Activated T-cell treated with anti-CD3 and anti-CD28 coated beads, Interleukin-2, amount 50 U/mL, for 1 hour (primary cell): Measurements from ENCODE around the gene KANSL1.
"Not testable (repeated sequence)": the region's sequence is repeated elsewhere in the genome, so short reads cannot be mapped to it uniquely, and the experiment has no call there.

Experiments used
- DNase-seq: peaks from one replicate; pipeline ENCODE4 v3.0.0-alpha.2; 2020

KANSL1 gene

DNA sequence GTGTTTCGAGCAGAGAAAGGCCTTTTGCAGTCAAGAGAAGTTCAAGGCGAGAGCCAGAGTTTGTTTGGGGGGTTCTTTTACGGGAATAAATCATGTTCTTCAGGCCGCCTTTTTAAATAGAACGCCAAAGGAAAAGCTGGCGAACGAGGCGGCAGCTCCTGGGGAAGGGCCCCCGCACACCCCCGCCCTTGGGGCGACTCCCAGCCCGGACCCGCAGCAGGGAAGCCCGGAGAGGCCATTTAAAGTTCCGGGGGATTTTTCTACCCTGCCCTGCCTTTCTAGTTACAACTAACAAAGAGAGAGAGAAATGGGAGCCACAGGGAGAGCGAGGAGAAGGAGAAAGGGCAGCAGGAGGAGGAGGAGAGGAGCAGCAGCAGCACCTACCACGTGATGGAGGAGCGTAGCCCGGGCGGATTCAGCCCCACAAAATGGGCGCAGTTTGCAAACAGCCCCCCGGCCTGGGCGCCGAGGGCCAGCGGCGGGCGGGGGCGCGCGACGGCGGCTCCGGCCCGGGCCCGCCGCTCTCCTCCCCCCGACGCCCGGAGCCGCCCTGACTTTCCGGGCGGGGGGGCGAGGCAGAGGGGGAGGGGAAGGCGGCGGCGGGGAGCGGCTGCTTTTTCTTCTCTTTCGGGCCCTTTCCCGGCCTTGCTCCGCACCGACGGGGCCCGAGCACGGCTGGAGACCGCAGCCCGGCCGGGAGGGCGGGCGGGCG lies 634 bp downstream of the KANSL1 start:
- no peak for DNase-seq

DNA sequence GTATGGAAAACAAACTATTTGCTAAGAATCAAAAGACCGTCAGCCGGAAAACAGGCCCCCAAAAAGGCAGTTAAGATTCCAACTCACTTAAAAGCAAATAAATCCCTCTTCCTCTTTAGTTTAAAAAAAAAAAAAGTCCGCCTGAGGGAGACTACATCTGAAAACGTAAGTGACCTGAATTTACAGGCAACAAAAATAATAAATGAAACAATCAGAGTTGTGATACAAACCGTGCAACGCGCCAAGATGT lies 1.1 kb downstream of the KANSL1 start:
- DNase-seq, result no peak

DNA sequence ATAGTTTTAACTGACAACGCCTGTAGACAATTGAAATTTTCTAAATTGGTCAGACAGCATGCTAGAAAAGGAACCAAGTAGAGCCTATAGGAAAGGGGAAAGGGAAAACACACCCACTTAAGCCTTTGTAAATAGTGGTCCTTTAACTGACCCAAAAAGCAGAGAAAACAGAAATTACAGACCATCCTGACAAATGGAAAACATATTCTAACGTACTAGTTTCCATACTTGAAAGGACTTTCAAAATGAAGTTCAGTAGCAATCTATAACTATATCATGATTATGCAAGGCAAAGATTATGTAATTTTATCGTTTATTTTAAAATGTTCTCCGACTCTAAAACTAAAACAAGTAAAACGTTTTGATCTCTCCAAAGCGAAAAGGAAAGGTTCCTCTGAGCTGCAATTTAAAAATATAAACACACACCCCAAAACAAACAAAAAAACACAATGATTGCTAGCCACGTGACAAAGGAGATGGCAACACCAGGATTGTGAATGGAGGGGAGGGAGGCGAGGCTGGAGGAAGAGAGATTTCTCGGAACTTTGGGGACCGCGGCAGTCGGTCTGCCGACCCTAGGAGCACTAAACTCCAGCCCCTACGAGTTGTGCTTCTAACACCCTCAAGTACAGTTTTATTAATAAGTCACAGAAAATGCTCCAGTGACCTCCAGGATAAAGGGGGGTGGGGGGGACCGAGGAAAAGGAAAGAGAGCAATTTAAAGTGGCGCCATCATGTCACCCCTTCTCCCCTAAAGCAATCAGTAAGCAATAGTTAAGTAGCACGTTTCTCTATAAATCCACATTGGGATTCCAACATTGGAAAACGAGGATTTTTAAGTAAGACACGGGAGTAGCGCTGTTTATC lies 1.7 kb downstream of the KANSL1 start:
- DNase-seq, result no peak

DNA sequence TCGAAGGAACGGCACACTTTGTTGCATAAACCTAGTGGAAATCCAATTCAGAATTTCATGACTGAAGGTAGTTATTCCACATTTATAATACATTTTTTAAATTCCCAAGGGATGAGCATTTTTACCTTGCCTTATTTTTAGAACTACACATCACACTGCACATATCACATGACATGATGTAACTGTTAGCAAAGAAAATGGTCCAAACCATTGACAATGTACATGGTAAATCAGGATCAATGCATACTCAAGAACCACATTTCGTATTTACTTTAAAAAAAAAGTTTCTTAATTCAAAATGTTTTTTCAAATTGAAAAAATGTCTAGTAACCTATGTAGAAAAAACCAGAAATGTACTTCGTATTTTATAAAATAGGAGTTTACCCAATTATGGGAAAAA lies 2.5 kb downstream of the KANSL1 start:
- no peak for DNase-seq

DNA sequence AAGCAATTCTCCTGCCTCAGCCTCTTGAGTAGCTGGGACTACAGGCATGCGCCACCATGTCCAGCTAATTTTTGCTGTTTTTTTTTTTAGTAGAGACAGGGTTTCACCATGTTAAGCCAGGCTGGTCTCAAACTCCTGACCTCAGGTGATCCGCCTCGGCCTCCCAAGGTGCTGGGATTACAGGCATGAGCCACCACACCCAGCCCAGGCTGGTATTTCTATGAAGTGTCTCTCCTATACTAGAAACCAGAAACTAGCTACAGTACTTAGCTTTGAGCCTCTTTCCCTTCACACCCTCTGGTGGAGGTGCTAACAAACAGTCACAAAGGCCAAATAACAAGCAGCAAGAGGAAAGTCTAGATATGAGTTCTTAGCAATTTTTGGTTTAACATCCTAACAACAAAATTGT lies 6.4 kb downstream of the KANSL1 start:
- not testable (repeated sequence) for DNase-seq

DNA sequence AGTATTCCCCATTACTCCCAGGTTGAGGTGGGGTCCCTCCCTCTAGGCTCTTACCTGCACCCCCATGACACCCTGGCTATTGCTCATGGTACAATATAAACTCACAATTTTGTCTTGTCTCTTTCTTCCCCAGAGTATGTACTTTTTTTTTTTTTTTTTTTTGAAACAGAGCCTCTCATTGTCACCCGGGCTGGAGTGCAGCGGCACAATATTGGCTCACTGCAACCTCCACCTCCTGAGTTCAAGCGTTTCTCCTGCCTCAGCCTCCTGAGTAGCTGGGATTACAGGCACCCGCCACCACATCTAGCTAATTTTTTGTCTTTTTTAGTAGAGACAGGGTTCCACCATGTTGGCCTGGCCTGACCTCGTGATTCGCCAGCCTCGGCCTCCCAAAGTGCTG lies 8.5 kb downstream of the KANSL1 start:
- no peak for DNase-seq

DNA sequence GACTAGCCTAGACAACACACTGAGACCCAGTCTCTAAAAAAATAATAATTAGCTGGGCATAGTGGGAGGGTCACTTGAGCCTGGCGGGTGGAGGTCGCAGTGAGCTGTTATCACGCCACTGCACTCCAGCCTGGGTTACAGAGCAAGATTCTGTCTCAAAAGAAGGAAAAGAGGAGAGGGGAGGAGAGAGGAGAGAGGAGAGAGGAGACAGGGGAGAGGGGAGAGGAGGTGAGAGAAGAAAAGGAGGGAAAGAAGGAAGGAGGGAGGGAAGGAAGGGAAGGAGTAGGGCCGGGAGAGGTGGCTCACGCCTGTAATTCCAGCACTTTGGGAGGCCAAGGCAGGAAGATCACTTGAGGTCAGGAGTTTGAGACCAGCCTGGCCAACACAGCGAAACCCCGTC lies 9.8 kb downstream of the KANSL1 start:
- DNase-seq, result not testable (repeated sequence)

DNA sequence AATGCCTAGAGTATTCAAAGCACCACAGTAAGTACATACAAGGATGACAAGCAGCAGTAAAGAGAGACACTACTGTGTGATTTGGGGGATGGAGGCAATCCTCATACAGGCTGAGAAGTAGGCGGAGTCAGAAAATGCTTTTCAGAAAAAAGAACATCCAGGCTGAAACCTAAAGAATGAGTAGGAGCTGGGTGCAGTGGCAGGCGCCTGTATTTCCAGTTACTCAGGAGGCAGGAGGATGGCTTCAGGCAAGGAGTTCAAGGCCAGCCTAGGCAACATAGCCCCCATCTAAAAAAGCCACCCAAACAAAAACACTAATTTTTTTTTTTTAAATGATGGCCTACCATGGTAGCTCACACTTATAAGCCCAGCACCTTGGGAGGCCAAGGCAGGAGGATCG lies 10.3 kb downstream of the KANSL1 start:
- DNase-seq, result no peak

DNA sequence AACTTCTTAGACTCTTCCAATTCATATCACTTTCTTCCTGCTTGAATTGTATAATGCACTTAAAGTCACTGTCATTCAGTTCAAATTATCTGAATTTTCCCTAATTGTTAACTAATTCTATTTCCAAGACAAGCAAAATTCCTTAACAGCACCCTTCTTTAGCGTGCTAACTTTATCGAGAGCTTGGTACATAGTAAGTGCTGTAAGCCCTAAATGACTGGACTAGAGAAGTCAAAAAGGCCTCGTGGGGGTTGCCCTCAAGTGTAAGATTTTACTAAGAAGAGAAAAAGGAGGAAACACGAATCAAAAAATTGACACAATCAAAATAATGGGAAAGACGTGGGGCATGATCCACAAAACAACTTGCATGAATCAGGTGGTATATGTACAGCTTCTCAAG lies 11.3 kb downstream of the KANSL1 start:
- DNase-seq, result no peak

DNA sequence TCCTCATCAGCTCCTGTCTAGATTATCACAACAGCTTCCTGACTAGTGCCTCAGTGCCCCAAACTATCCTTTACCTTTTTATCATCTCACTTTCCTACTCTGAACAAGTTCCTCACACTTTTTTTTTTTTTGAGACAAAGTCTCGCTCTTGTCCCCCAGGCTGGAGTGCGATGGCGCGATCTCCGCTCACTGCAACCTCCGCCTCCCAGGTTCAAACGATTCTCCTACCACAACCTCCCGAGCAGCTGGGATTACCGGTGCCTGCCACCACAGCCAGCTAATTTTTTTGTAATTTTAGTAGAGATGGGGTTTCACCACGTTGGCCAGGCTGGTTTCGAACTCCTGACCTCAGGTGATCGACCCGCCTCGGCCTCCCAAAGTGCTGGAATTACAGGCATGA lies 11.9 kb downstream of the KANSL1 start:
- not testable (repeated sequence) for DNase-seq

DNA sequence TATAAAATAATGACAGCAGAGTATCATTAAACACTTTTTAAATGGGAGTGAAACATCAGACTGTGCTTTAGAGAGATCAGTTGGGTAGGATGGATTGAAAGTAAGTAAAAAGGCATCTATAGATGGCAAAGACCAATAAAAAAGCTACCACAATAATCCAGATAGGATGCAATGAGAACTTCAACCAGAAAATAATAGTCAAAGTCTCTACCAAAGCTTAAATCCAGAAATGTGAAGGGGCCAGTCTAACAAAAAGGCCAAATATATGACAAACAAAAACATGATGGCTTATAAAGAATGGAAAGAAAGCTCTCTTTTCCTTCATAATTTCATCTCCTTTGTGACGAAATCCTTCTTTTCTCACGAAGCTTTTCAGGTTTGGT lies 12.3 kb downstream of the KANSL1 start:
- DNase-seq, result no peak

DNA sequence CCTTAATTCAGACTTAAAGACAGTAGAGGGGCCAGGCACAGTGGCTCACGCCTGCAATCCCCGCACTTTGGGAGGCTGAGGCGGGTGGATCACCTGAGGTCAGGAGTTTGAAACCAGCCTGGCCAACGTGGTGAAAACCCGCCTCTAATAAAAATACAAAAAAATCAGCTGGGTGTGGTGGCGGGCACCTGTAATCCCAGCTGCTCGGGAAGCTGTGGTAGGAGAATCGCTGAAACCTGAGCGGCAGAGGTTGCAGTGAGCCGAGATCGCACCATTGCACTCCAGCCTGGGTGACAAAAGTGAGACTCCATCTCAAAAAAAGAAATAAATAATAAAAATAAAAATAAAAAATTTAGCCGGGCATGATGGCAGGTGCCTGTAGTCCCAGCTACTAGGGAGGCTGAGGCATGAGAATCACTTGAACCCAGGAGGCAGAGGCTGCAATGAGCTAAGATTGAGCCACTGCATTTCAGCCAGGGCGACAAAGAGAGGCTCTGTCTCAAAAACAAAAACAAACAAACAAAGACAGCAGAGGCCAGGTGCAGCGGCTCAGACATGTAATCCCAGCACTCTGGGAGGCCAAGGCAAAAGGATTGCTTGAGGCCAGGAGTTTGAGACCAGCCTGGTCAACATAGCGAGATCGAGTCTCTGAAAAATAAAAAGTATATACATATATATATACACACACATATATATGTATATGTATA lies 12.9 kb downstream of the KANSL1 start:
- DNase-seq, result not testable (repeated sequence)

DNA sequence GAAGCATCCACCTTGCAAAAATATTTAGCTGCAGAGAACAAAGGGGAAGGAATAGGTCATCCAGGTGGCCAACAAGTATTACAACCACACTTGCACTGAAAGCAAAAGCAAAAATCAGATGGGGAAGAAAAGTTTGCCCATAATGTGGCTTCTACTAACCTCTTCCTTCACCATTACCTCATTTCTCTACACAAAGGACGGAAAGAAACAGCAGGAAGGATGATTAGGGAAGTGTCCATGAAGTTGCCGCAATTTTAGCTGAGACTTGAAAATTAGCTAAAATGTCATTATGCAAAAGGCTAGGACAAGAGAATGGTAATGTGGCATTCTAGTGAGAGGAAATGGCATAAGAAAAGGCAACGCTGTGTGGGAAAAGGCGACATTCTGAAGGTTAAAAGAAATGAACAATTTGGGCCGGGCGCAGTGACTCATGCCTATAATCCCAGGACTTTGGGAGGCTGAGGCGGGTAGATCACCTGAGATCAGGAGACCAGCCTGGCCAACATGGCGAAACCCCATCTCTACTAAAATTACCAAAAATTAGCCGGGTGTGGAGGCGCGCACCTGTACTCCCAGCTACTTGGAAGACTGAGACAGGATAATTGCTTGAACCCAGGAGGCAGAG lies 13.7 kb downstream of the KANSL1 start:
- no peak for DNase-seq

DNA sequence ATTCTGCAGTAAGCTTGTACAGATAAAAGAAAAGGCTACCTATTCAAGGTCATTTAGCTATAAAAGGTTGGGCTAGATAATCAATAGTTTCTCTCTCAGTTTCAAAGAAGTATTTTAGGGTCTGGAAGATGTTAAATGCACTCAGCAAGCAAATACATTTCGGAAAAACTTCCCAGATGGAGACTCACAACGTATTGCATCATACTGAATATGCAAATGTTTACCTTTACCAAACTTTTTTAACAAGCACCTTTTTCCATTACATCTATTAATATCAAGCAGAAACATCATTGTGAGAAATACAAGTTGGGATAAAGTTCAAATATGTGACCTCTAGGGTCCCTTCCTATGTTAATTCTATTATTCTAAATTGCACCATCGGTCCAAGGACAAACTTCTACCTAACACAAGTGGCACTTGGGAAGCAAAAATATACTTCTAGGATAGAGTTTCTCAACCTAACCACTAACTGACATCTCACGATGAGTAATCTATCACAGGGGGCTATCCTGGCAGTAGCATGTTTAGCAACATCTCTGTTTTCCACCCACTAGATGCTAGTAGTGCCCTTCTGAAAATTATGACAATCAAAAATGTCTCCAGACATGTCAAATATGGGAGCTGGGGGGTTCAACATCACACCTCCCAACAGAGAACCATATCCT lies 14.5 kb downstream of the KANSL1 start:
- no peak for DNase-seq

DNA sequence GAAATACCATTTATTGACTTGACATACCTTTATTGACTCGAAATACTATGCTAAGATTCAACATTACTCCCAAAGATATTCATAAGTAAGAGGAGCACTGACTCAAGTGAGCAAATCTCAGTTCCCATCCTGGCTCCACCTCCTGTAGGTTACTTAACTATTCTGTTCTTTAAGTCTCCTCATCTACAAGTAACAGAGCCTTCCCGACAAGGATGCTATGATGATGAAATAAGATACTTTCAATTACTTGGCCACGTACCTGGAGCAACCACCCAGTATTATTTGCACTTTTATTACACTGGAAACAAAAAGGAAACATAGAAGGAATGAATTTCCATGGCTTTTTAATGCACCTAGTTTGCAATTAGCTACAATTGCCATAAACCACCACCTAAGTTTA lies 16.3 kb downstream of the KANSL1 start:
- no peak for DNase-seq

DNA sequence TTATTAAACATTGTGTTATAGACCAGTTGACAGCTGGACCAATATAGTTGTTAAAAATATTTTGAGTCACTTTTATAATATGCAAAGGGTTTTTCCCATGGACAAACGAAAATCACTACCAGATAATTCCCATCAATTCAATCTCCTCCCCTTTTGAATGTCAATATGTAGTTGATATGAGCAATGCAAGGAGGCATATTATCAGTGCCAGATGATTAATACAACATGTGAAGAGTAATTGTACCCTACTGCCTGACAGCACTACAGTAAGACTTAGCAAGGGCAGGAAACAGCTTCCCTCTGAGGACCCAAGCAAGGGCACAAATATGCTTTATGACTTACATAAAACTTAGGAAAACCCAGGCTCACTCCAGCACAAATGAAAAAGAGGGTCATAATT lies 17.3 kb downstream of the KANSL1 start:
- DNase-seq, result no peak

DNA sequence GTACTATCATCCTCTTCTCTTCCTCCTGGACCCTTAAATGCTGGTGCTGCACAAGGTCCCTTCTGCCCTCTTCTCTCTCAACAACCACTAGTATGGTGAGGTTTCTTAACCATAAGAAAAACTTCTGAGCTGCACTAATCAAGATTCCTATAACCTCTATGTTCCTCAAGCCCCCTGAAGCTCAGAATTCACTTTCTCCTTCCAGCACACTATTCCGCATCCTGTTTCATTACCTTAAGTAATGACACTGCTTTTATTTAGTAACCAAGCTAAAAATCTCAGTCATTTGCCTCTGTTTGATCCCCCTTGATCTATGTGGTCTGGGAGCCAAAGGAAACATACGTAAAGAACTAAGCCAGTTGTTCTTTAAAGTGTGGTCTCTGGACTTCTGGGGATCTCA lies 20.1 kb downstream of the KANSL1 start:
- DNase-seq, result no peak

DNA sequence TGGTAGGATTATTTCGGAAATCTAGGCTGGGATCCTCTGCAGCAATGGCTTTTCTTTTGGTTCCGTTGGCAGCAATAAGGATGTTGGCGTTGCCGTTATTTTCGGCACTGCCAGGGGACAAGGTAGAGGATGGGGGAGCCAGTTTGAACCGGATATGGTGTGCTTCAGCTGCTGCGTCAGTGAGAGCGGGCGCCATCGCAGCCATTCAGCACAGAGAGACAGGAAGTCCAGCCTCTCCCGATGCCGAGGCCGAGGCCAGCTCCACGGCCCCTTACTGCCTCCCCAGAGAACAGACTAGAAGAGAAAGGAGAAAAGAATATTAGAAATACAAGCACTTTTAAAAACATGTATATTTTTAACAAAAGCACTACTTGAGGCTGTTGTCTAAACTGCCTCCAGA lies 21.3 kb downstream of the KANSL1 start:
- DNase-seq, result no peak

DNA sequence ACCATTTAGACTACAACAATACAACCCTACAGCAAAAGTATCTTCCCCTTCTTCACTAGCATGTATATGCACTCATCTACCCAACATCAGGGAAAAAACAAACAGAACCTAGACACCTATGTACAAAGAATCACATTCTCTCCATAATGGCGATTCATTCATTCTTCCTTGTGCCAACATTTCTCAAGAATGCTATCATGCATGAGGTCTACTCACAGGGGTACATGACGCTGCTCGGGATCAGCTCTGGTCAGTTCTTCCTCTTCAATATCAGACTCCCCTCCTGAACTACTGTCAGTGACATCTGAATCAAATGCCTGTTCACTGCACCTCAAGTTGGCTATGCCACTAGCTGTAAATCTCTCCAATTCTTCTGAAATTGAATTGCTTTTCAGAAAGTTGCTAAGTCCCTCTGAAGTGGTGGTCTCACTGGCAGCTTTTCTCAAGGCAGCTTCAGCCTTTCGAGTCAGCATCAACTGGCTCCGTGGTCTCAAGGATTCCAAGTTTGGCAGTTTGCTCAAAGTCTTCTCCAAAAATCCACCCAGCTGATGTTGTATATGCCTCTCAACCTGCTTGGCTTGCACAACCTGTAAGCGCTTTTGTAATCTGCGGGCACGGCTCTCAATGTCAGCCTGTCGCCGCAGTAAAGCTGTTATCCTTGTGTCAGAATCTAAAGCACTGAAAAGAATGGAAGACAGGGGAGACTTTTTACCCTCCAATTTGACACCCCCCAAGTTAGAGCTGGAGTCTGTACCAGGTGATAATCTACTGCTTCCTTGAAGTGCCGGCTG lies 22.4 kb downstream of the KANSL1 start:
- no peak for DNase-seq

DNA sequence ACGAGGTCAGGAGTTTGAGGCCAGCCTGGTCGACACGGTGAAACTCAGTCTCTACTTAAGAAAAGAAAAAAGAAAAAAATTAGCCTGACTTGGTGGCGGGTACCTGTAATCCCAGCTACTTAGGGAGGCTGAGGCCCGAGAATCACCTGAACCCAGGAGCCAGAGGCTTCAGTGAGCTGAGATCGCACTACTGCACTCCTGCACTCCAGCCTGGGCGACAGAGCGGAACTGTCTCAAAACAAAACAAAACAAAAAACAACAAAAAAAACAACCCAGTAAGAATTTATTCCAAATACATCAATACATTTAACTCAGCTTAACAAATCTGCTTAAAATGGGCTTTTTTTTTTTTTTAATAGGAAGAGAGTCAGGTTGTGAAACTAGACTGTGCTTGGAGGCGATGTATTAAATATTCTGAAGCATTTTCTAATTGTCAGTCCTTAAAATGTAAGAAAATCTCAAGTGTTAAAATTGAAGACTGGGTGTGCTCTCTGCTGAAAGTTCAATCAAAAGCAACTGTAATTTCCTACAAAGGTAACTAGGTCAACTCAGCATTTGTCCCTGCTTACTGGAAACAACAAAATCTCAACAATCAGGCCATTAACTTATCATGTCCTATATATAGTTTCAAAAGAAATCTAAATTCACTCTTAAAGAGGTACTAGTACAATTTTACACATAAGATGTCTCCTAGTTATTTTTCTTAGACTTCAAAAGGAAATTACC lies 23.2 kb downstream of the KANSL1 start:
- DNase-seq, result no peak

DNA sequence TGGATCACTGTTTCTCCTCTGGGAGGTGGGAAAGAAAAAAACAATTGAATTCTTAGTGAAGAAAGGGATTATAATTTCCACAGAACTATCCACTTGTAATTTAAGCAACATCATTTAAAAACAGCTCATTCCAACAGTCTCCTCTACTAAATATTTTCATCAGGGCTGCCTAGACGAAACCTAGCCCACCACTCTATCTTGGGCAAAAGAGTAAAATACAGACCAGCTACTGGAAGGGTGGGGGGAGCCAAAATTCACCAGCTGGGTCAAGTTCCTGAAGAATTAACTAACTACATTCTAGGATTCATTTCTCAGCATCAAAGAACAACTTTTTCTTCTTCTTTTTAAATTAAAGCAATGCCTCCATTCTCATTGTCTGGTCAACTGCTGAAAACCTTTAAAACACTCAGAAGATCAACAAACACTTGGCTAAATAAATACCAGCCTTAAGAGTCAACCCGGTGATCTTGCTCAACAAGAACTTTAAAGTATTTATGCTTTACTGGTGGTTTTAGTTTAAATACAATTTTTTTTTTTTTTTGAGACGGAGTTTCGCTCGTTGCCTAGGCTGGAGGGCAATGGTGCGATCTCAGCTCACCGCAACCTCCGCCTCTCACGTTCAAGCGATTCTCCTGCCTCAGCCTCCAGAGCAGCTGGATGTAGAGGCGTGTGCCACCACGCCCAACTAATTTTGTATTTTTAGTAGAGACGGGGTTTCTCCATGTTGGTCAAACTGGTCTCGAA lies 25.2 kb downstream of the KANSL1 start:
- no peak for DNase-seq
